GM19023 (cell line): Measurements from ENCODE around the gene ZDHHC7.
"Not testable (repeated sequence)": the region's sequence is repeated elsewhere in the genome, so short reads cannot be mapped to it uniquely, and the experiment has no call there.

ENCODE experiments used
- ATAC-seq: cut with Tn5 transposase; IDR thresholded peaks from one replicate; pipeline ENCODE4 v1.9.1; 2021; ENCODE audit warnings: mild to moderate bottlenecking, moderate library complexity; ENCODE audit not compliant: unreplicated experiment

ZDHHC7 gene

DNA sequence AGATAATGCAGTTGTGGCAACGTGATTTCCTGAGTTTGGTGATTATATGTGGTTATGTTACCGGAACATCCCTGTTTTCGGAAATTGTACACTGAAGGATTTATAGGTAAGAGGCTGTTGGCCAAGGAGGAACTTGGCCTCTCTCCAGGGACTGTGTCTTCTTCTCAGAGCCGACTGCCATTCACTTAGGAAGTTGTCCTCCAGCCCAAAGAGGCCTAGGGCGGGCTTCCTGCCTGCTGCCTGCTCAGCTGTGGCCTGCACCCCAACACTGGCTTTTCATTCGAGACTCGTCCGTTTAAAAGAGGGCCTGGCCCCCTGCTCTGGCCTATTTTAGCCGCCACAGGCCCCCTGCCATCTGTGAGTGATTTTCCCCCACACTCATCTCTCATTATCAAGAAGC, 64.3 kb downstream of the ZDHHC7 start:
- no peak for ATAC-seq

DNA sequence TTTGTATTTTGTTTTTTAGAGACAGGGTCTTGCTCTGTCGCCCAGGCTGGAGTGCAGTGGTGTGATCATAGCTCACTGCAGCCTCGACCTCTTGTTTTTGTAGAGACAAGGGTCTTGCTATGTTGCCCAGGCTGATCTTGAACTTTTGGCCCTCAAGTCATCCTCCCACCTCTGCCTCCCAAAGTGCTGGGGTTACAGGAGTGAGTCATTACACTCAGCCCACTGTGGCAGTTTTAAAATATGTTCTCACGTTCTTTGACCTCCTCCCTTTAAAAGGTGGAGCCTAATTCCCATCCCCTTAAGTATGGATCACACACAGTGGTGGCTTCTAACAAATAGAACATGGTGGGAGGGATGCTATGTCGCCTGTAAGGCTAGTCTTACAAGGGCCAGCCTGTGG, 67.7 kb downstream of the ZDHHC7 start:
- no peak for ATAC-seq

DNA sequence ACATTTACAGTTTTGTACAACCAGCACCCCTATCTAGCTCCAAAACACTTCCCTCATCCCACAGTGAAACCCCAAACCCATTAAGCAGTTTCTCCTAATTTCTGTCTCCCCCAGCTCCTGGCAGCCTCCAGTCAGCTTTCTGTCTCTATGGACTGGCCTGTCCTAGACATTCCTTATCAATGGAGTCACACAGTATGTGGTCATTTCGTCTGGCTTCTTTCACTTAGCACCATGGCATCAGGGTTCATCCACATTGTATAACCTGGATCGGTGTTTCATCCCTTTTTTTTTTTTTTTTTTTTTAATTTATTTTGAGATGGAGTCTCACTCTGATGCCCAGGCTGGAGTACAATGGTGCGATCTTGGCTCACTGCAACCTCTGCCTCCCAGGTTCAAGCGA, 68.5 kb downstream of the ZDHHC7 start:
- no peak for ATAC-seq

DNA sequence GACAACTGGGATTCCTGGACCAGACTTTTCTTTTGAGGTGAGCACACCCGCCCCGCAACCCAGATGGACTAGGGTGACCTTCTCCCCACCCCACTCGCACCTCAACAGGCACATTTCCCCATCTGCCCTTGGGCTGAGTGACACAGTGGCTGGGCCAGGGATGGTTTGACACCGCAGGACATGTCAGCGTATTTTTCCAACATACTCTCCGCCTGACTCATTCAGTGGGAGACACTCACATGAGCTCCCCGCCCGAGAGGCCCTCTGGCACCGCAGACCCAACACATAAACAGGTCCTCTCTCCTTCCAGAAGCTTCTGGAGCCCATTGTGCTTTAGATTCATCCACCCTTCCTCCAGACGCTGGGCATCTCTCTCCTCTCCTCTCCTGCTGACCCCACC, 69.4 kb downstream of the ZDHHC7 start:
- no peak for ATAC-seq

DNA sequence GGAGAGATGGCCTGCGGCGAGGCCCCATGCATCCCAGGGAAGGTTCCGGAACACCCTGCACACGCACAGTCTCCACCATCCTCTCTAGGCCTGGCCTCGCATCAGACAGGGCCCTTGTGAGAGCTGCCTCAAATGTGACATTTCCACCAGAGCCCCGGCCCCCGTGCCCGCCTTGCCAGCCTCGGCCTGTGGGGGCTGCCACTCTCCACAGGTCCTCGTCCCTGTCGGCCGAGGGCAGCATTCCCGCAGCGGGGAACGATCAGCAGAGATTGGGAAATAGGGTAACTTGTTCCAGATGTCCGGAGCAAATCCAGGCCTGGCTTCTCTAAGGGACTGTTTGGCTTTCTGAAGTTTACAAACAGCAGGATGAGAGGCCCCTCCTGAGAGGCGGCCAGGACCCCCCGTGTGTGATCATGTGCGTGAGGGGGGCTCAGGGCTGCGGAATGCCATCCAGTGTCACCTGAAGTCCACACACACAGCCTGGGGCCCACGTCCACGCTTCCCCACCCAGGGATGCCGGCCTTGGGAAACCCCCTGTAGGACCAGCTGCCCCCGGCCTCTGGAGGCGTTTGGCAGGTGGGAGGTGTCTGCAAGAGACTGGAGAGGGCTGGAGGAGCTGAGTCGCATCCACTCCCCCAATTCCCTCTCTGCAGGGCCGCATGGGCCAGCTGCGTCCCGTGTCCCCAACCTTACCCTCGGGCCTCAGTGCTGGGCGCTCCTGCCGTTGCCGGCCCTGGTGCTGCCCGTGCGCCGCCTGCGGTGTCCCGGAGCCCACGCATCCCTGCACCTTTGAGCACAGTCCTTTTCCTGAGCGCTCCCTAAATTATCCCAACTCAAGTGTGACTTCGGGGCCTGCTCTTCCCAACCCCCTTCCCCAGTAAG, 70.4 kb downstream of the ZDHHC7 start:
- no peak for ATAC-seq

DNA sequence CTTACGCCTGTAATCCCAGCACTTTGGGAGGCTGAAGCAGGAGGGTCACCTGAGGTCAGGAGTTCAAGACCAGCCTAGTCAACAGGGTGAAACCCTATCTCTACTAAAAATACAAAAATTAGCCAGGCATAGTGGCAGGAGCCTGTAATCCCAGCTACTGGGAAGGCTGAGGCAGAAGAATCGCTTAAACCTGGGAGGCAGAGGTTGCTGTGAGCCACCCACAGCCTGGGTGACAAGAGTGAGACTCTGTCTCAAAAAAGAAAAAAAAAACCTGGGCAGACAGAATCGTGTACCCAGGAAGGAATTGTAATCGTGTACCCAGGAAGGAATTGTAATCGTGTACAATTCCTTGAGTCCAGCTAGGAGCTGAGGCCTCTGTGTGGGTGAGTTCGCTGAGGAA, 72.7 kb downstream of the ZDHHC7 start:
- ATAC-seq: not testable (repeated sequence)

DNA sequence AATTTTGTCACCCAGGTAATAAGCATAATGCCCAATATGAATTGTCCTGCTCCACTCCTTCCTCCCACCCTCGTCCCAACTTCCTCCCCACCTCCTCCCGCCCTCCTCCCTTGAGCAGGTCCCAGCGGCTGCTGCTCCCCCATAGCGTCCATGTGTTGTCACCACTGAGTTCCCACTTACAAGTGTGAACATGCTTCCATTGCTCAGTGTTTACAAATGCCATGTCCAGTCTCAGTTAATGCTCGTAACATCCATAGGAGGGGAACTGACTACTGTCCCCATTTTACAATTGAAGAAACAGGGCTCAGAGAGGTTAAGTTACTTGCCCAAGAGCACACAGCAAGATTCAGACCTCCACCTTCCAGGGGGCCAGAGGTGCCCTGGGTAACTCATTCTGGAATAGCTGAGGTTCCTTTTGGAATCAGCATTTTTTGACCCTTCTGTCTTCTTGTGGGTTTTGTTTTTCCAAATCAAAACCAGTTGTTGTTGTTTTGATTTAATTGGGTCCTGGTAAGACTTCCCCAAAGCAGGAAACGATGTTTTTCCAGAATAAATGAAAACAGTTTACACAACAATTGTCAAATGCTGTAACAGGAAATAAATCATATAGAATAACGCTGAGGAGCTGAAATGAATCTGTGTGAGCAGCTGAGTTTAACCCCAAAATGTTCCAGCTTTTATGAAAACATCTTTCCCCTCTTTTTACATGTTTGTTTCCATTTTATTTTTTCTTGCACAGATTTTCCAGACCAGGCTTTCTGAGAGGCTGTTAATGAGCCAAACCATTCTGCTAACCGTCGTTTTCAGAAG, 73.9 kb downstream of the ZDHHC7 start:
- no peak for ATAC-seq

DNA sequence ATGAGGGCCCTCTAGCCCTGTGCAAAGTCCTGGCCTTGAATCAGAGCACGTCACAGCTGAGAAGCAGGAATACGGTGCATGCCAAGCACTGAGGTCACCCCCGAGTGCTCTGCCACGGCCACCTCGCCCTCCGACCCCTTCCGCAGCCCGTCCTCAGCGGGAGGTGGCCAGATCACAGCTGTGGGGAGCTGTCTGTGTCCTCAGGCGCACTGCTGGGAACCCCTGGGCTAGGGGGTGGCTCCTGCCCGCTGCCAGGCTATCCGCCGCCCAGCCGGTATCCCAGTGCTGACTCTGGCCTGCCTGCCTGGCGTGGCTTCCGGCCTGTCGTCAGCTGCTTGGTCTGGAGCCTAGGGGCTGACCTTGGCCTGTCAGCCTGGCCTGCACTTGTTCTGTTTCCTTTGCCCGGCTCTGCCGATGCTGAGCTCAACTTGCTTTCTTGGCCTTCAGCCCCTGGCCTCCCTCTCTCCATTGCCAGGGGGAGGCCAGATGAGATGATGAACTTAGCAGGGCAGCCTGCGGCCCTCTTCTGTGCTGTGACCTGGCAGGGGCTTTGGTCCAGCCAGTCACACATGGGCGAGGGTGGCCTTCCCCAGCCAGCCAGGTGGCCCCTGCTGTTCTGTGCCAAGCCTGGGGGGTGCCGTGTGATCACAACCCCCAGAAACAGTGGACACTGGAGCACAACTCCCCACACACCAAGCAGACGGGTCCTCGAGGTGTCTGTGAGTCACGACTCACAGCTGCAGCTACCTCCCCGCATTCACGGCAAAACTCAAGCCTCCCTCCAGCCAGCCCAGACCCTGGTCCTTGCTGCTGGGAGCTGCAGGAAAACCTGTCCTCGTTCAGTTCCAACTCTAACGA, 77.3 kb downstream of the ZDHHC7 start:
- ATAC-seq: no peak

DNA sequence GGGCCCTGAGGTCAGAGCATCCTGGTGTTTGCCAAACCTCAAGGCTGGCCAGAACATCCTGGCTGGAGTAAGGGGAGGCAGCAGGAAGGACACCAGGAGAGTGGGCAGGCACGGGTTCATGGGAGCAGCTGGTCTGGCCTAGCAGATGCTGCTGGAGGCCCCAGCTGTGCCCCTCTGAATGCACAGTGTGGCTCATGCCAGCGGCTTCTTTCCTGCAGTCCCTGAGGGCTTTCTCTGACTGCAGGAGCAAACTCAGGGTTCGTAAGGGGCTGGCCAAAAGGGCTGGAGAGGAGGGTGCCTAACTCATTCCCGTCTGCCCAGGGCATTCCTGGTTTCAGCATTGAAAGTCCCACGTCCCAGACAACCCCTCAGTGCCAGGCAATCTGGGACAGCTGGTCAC, 78.7 kb downstream of the ZDHHC7 start:
- ATAC-seq: no peak

DNA sequence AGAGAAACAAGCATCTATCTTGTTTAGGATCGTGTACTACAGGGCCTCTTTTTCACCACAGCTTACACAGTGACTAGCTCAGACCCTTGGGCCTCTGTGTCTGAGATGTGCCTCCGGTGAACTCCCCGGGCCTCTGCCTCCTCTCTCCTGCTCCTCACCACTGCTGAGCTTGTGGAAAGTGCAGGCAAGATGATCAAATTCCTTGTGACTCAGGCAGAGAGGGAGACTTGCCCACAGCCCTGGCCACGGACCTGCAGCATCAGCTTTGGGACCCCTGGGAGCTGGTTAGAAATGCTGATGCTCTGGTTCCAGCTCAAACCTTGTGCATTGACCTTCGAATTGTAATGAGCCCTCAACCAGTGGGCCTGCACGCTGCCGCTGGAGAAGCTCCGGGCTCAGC, 79.8 kb downstream of the ZDHHC7 start:
- no peak for ATAC-seq

DNA sequence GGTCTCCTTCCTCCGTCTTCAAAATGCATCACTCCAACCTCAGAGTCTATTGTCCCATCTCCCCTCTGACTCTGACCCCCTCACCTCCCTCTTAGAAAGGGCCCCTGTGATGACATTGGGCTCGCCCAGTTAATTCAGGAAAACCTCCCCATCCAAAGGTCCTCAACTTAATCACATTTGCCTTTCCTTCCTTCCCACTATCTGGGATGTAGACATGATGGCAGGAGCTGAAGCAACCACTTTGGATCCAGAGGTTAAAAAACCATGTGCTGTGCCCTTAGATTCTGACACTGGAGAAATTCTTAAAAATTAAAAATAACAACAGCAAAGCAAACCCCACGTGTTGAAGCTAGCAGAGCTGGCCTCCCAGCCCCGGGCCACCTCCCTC, 80.2 kb downstream of the ZDHHC7 start:
- ATAC-seq: no peak

DNA sequence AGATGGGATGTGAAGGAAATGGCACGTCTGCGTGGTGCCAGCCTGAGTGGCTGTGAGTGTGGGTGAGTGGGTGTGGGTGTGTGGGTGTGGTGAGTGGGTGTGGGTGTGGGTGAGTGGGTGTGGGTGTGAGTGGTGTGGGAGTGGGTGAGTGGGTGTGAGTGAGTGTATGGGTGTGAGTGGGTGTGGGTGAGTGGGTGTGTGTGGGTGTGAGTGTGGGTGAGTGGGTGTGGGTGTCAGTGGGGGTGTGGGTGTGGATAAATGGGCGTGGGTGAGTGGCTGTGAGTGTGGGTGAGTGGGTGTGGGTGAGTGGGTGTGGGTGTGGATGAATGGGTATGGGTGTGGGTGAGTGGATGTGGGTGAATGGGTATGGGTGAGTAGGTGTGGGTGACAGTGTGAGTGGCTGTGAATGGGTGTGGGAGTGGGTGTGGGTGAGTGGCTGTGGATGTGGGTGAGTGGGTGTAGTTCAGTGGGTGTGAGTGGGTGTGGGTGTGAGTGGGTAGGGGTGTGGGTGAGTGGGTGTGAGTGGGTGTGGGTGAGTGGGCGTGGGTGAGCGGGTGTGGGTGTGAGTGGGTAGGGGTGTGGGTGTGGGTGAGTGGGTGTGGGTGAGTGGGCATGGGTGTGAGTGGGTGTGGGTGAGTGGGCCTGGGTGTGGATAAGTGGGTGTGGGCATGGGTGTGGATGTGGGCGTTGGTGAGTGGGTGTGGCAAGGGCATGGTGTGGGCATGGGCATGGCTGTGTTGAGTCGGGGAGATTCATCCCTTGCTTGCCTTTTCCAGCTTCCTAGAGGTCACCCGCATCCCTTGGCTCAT, 80.8 kb downstream of the ZDHHC7 start:
- ATAC-seq: no peak

DNA sequence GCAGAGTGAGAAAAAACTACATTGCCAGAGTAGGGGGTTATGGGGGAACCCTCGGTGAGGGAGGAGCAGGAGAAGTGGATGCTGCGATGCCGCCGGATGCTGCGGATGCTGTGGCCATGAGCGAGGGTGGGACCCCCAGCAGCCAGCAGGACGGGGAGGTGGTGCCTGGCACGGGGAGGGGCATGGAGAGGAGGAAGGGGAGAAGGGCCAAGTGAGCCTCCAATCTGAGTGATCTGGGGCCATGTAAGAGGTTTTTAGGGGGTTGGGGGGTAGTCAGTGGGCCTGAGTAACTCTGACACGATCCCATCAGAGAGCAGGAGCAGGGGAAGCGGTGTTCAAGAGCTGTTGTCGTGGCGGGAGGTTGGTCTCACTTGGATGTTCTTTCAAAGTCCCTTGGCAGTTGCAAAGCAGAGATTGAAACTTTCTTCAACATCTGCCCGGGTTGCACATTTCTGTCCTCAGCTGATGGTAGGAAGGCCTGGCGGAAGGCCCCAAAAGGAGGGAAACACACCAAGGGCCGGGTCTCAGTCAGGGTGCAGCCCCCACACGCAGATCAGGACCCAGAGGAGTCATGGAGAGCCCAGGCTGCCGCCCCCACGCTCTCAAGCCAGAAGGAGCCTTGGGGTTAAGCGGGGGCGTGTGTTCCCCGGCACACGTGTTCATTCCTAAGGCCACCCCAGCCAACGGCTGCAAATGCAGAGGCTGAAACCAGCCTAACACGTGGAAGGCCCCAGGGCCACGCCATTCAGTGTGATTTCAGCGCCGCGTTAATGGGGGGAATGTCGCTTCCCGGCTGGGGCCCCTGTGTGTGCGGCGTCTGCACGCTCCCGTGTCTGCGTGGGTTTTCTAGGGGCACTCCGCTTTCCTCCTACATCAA, 81.7 kb downstream of the ZDHHC7 start:
- ATAC-seq: no peak

DNA sequence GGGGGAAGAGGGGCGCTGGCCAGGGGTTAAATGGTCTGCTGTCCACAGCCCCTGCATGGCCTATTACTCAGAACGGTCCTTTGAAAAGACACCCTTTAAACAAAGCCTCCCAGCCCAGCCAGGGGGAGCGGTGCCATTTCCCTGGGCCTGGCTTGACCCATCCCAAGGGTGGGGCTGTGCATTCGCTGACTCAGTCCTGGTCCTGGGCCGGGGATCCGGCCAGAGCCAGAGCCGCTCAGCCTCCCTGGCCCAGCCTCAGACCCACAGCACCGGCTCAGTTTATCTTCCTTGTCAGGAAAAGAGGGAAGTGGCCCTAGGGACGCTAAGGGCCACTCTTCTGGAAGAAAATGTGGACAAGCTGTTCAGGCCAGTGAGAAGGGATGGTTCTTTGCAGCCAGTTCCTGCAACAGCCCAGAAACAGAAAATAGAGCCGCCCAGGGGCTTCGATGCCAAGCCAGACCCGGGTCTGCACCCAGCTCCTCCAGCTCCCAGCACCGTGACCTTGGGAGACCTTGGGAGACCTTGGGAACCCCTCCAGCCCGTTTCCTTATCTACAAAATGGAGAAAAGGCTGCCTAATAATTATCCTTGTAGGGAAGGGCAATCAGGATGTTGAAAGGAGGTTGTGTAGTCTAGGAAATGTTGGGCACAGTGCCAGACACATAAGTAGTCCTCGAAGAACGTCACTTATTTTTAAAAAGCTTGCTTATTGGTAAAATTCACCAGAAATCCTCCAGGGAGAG, 82.5 kb downstream of the ZDHHC7 start:
- ATAC-seq: no peak

DNA sequence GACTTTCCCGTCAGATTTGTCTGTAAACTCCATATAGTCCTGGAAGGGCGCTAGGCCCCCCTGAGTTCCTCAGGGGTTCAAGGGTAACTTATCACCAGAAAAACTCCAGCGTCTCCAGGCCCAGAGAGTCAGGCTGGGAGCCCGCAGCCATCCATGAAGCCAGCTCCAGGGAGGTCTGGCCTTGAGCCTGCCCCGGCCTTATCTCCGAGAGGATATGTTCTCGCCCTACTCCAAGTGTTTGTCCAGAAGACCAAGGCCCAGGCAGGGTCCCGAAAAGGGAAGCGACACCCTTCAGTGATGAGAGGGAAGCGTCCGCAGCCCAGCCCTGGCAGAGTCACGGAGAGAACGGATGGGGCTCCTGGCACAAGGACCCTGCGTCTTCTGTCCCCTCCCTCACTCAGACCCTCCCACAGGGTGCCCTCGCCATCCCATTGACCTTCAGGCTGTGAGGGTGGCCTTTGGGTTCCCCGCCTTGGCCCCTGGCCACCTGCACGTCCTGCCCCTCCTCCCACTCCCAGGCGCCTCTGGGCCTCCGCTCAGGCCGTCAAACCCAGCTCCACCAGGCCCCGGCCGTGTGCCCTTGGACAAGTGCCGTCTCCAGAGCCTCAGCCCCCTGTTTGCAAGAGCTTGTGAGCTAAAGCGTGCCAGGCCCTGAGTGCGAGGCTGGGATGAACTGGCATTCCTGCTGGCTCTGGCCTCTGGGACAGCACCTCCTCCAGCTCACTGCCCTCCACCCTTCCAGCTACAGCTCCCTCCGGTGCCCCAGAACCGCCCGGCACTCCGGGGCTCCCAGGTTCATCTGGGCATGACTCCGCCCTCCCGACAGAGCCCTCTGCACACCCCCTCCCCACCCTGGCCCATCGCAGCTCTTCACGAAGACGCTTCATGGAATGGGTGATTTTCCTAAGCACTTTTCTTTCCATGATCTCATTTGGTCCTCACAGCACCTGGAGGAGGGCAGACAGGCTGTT, 83.4 kb downstream of the ZDHHC7 start:
- no peak for ATAC-seq

DNA sequence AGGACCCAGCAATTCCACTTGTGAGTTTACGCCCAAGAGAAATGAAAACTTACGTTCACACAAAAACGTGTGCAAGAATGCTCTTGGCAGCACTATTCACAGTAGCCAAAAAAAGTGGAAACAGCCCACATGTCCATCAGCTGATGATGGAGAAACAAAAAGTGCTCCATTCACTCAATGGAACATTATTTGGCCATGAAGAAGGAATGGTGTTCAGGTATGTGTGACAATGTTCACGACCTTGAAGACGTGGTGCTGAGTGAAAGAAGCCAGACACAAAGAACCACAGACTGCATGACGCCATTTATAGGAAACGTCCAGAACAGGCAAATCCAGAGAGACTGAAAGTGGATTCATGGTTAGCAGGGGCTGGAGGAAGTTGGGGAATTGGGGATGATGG, 84.9 kb downstream of the ZDHHC7 start:
- ATAC-seq: no peak

DNA sequence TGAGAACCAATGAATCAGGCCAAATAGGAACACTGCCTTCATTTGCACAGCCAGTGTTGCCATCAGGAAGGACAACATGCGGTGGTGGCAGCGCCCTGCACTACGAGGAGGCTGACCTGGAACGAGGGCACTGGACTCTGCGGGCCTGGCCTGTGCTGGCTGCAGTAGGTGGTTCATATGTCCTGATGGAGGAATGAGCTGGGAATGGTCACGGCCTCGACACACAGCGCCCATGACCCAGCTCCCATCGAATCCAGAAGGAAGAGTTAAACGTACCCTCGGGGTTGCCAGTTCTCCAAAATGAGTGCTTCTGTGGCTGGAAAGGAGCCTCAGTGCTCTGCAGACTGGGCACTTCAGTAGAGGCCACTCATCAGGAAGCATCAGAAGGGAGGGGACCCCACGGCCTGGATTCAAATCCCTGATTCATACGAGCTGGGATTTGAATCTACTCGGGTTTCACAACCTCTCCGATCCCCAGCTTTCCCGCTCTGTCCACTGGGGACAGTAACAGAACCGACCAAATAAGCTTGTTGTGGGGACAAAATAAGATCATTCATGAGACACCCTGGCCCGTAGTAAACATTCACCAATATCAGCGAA, 85.5 kb downstream of the ZDHHC7 start:
- ATAC-seq: no peak
